SW480 (cell line): ENCODE results near the gene NPAS3.

Experiments used
- DNase-seq: peaks from one replicate; pipeline ENCODE4 v3.0.0-alpha.2; 2016; ENCODE audit warnings: low spot score

NPAS3 gene

DNA sequence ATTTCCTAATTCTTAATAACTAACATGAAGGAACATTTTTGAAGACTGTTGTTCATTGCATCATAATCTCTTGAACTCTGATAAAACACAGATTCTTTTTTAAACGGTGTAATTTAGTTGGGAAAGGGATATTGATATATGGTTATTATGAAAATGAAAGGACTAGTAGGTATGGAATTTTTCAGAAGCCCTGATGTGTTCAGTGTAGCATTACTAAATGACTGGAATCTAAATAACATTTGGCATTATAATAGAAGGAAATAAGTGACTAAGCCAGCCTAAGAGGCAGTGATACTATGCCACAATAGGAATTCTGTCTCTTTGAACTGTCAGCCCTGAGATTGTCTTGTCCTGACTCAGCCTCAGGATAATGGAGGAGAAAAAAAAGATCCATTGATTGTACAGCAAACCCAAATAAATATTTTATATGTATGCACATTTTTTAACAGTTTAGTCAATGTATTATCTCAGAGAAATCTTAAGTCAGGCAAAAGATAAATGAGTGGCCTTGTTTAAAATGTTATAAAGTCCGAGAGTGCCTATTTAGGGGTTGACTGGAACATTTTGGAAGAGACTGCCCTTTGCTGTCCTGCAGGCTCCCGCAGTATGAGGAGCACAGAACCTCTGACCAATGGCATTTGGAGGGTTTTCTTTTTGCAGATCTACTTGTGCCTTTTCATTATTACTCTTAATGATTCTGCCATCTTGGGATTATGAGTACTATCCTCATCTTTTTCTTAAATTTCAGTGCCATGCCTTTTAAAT, 741.0 kb downstream of the NPAS3 start:
- DNase-seq: peak; percentile 71

DNA sequence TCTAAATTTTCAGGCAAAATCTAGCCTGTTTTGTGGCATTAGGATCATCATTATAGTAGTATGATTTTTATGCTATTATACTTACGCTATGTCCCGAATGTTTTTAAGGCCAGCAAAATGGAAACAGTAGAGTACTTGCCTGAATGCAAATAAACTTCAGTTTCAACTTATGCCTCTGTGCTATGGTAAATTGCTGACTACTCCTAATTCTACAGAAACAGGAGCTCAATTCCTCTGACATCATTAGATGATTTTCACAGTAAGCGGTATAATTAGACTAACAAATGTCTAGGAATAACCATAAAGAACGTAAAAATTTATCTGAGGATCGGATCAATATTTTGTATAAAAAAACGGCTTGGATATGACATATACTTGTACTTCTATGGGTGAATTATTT, 742.2 kb downstream of the NPAS3 start:
- no peak for DNase-seq

DNA sequence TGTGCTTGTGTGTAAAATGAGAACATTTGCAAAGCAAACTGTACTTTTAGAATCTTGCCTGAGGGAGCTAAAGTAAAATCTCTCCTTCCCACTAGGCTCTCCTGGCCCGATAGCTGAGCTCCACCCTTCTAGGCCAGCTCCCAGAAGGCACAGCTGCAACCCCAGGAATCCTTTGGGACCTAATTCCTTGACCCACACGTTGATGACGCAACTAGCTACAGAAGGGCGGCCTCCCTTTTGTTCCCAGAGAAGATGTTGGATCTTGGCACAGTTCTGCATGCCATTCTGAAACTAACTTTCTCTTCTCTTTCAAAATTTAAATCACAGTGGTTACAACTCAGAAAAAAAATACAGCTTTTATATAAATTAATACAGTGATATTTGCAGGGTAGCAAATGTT, 744.1 kb downstream of the NPAS3 start:
- no peak for DNase-seq

DNA sequence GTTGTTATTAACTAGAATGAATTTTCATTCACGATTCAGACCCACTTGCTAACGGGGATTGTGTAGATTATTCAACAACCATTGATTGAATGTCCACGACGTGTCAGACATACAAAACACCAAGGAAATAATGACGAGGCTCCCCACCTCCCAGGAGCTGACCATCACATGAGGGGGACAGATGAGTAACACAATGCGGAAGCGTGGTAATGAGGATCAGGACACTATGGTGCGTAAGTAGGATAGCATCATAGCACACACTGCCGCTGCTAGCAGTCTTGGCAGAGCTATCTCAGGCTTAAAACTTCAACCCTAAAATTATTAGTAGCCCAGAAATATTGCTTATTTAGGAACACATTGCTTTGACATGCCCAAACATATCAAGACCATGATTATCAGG, 746.3 kb downstream of the NPAS3 start:
- no peak for DNase-seq

DNA sequence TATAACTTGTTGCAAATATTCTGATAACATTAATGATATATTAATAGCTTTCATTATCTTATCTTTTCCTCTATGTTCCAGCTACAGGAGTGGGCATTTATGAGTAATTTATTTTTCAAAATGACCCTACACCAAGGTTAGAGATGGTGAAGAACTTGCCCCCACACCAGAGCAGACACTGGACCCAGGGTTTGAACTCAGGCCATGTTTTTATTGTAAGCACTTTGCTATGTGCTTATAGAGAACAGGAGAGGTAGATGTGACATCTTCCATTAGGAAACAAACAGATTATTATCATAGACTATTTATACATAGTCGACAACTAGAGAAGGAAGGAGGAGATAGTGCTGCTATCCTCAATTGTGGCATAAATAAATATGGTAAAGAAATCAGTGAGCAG, 747.0 kb downstream of the NPAS3 start:
- no peak for DNase-seq

DNA sequence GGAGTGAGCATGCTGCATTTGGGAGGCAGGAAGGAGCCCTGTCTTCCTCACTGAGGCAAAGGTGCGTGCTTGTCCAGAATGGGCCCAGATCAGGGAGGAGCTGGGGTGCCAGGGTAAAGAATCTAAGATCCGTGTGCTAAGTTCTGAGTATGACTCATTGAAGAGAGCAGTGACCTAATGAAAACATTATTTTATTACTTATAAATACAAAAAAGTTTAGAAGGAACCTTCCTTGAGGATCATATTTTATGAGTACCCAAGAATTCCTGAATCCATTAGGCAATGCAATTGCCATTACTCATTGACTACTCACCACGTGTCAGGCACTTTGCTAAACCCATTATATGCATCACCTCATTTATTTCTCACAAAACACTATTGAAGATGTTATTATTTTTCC, 747.5 kb downstream of the NPAS3 start:
- no peak for DNase-seq

DNA sequence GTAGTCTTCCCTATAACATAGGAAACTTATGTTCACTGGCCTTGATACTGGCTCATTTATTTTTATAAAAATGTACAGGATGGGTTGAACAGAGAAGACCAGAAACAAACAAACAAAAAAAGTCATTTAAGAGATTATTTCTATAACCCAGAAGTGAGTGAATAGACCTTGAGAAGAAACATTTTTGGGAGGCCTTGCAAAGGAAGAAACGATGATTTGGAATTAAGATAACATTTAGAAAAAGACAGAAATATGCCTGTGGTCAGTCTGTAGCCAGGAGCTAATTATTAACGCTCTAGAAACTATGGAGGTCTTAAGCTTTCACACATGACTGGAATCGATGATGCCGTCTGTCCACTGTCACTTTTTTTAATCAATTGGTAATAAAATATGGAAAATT, 748.2 kb downstream of the NPAS3 start:
- no peak for DNase-seq

DNA sequence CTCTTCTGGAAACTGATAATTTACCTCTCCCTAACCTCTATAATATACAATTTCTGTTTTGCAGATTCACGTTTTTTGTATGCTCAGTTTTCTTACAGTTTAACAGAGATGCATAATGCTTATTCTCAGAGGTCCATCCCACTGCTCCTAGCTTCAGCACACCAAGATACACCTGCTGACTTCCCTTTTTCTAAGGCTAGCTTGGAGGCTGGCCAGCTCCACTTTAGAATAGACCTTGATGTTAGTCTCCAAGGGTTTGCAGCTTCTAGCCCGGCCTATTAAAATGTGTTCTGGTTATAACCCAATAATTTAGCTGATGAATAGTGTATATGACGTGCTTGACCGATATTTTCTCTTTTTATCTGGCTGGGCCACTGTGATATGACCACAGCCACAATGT, 751.0 kb downstream of the NPAS3 start:
- DNase-seq: no peak

DNA sequence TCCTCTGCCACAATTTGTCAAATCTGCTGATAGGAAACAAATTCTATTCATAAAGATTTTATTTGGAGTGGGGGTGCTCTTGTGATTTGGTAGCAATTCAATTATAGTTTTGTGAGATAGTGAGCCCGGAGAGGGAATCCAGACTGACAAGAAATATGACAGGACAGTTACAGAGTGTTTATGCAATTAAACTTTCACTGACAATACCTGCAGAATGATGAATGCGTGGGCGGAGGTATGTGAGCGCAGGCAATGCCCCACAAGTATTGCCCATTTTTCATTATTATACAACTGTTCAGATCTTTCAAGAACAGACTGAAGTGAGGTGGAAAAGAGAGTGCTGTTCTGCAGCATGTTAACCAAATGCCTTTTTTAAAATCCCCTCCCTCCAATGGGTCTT, 753.2 kb downstream of the NPAS3 start:
- DNase-seq: no peak

- DNase-seq: no peak
Measured at GRCh38 chr14:33692762-33693161, 754.1 kb downstream of the NPAS3 start.

GRCh38 chr14:33693237-33693636, 754.6 kb downstream of the NPAS3 start:
- no peak for DNase-seq

DNA sequence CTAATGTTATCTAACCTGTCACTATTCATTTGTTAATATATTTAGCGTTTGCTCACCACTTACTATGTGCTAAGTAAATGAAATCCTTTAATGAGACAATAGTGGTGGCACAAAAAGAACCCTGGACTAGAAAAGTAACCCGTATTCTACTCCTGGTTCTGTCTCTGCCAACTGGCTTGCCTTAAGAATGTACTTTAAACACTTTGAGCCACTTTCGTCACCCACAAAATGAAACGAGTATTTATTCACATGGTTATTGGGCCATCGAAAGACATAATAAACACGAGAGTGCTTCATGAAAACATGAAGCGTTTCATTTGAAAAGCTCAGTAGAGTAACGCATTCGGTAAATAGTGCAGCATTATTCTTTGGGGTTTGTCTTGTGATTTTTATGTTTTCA, 757.5 kb downstream of the NPAS3 start:
- DNase-seq: no peak

GRCh38 chr14:33699300-33699983, 760.8 kb downstream of the NPAS3 start:
- no peak for DNase-seq

DNA sequence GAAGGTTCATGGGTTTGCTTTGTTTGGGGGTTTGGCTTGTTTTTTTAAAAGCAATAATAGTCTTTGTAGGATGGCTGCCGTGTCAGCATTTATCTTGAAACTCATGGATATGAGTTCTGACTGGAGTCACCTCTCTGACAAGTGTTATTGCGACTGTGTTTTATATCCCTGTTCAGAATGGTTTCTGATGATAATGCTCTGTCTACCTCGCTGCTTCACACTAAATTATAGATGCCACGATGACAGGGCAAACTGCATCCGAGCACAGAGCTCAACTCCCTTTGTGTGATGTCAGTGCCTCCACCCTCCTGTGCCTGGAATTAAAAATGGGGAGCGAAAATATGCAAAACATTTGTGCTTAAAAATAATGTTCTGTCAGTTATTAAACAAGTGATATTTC, 761.4 kb downstream of the NPAS3 start:
- no peak for DNase-seq

DNA sequence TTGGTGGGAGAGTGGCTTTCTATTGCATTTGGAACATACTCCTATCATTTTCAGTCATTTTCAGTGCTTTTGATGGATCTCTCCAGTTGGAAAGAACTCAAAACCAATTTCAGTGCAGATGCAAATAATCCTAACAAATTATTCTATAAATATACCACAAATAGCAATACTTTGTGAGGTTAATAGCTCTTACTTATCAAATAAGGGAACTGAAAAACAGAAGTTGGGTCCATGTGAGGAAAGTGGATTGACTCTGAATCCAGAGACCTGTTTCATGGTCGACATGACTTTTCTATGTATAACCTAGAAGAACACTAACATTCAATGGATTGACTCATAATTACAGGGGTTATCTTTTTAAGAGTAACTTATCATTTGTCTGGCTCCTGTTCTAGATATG, 763.6 kb downstream of the NPAS3 start:
- DNase-seq: no peak

DNA sequence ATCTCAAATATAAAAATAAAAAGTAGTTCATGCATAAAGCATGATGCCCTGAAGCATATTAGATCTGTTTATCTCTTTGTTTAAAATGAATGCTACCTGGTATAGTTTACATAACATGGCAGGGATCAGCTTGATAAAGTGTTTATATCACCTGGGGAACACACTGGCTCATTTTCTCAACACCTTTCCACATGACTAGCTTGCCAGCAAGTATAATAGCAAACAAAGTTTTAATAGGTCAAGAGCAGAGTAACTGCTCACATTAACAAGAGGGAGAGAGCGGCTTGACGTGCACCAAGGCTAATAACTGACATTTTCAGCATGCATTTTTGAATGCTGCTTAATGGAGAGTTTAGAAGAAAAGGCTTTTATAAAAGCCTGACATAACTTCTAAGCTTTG, 765.8 kb downstream of the NPAS3 start:
- DNase-seq: no peak

GRCh38 chr14:33705490-33705889, 766.8 kb downstream of the NPAS3 start:
- no peak for DNase-seq

DNA sequence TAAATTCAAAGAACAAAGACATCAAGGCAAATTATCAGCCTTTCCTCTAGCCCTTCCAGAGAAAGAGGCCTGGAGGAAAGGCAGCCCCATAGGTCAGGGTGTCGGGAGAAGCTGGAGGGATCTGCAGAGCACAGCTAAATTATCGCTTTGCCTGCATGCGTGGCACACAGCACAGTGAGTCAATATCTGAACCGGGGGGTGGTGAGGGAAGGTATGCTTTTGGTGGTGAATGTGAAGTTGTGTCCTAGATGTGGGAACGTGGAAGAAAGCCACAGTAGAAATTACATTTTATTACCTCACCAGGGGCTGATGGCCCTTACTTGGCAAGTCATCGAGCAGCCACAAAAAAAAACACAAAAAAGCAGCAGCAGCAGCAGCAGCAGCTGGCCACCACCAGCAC, 769.0 kb downstream of the NPAS3 start:
- DNase-seq: no peak

- DNase-seq: no peak
Measured at GRCh38 chr14:33709283-33709682, 770.6 kb downstream of the NPAS3 start.

DNA sequence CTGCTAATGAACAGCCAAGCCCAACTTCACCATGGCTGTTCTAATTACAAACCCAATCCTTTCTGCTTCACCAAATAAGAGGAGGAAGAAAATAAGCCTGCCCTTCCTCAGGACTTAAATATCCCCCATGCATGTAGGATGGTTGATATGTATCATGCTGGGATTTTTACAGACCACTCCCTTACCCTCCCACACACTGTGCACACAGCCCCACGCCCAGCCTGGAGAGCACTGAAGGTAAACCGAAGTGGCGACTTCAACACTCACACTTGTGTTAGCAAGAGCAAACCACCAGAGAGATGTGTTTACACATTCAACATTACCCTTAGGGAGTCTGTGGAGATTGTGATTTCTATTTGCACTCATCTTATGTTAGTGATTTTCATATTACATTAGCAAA, 771.0 kb downstream of the NPAS3 start:
- no peak for DNase-seq

GRCh38 chr14:33710273-33710672, 771.6 kb downstream of the NPAS3 start:
- no peak for DNase-seq

DNA sequence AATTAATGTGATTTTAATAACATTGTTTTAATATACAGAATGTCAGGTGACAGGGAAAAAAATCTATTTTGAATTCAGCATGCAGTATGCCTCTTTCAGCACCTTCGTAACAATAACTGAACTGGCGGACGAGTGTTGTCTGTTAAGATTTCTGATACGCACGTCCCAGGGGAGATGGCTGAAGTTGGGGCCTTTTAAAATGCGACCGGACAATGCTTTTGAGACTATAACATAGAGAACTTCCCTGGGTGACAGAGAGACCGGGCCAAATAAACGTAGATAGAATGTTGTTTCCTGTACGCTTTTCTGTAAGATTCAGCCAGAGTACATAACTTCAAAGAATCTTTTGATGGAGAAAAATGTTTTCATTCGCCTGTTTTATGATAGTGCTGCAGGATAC, 772.5 kb downstream of the NPAS3 start:
- no peak for DNase-seq

GRCh38 chr14:33711811-33712216, 773.1 kb downstream of the NPAS3 start:
- DNase-seq: no peak
